HG03025 (cell line): ENCODE results near the gene CPT2.

ENCODE experiments used
- ATAC-seq: cut with Tn5 transposase; IDR thresholded peaks from one replicate; pipeline ENCODE4 v1.9.1; 2021; ENCODE audit warnings: mild to moderate bottlenecking, moderate library complexity; ENCODE audit not compliant: unreplicated experiment, low FRiP score

CPT2 gene

GRCh38 chr1:53210954-53211353 is 14.3 kb downstream of the CPT2 start:
- ATAC-seq: no peak

GRCh38 chr1:53214376-53214940 is 17.8 kb downstream of the CPT2 start:
- ATAC-seq: no peak

GRCh38 chr1:53218201-53218600 is 21.6 kb downstream of the CPT2 start:
- no peak for ATAC-seq

GRCh38 chr1:53219711-53220110 is 23.1 kb downstream of the CPT2 start:
- ATAC-seq: no peak

GRCh38 chr1:53220171-53220961 is 23.7 kb downstream of the CPT2 start, which contains the start of gene CZIB:
TSS of gene CZIB (minus strand) at chr1:53220634. CDS start at chr1:53220575, 59 bp downstream.
- ATAC-seq: peak; percentile 82

GRCh38 chr1:53220962-53221286 is 24.3 kb downstream of the CPT2 start:
- no peak for ATAC-seq

GRCh38 chr1:53237638-53238037 is 41.0 kb downstream of the CPT2 start:
- ATAC-seq: no peak

- ATAC-seq: peak; percentile 93
Measured at GRCh38 chr1:53238197-53239155, 41.9 kb downstream of the CPT2 start, which contains the start of gene MAGOH. TSS of gene MAGOH (minus strand) at chr1:53238518. CDS start at chr1:53238448, 70 bp downstream.

- ATAC-seq: no peak
Measured at GRCh38 chr1:53241828-53242227, 45.2 kb downstream of the CPT2 start.

- ATAC-seq: no peak
Measured at GRCh38 chr1:53242381-53242780, 45.8 kb downstream of the CPT2 start.

- ATAC-seq: no peak
Measured at GRCh38 chr1:53244141-53244540, 47.5 kb downstream of the CPT2 start.

GRCh38 chr1:53246261-53247134 is 49.9 kb downstream of the CPT2 start:
- ATAC-seq: no peak

GRCh38 chr1:53249706-53250105 is 53.1 kb downstream of the CPT2 start:
- no peak for ATAC-seq

GRCh38 chr1:53250325-53250724 is 53.7 kb downstream of the CPT2 start:
- ATAC-seq: no peak

- ATAC-seq: no peak
Measured at GRCh38 chr1:53254011-53254640, 57.5 kb downstream of the CPT2 start.

- ATAC-seq: no peak
Measured at GRCh38 chr1:53255031-53255430, 58.4 kb downstream of the CPT2 start.

- no peak for ATAC-seq
Measured at GRCh38 chr1:53256511-53257453, 60.2 kb downstream of the CPT2 start.

GRCh38 chr1:53257454-53258081 is 60.9 kb downstream of the CPT2 start:
- ATAC-seq: no peak
